Measurements from ENCODE around the gene SIX3. TPM values are rescaled to one million over a fixed set of nuclear protein-coding genes. Genes with fewer than 3 reads are reported as not detected.

The SIX3 gene
- total RNA-seq, 1 donor from 2014 or later: not detected

DNA sequence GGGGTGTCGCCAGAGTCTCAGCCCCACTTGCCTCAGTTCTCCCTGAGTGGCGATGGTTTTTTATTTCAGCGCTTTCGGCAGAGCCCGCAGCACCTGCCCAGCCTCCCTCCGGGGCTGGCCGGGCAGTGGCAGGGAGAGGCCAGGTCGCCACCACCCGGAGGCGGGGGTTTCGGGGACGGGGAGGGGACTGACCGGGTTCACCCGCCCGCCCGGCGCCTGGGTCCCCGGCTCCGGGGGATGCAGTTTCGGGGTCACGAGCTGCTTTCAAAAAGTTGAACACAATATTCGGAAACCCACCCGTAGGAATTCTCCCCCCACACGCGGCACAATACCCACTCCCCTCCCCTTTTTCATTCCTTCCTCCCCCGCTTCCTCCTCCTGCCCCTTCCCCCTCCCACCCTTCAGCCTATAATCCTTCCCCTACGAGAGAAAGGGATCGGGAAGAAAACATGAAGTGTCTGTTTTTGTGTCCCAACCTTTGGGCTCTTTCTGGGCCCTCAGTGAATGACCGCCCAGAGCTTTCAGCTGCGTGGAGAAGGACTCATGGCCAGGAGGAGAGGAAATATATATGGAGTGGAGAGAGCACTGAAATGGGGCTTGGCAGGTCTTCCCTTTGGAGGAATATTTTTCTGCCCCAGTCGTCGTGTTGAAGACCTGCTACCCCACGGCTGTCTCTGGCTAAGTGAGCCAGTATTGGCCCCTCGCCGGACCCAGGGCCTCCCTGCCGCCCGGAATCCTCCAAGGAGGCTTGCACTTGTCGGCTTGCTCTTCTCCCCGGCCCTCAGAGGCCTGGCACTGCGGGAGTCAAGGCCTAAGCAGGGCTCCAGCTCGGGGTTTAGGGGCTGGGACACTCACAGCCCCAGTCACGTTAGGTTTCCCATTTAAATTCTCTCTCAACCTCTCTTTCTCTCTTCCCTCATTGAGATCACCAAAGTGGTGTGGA, 2.1 kb upstream of the SIX3 start:
- intact Hi-C loops (cut with DNase I): no loop called here
- H3K4me1 ChIP-seq: peaks cover 0 to 23% of the 10 kb centered on the region in 2 donors
- peak overlapping the region; percentile 45 to 58 for H3K4me3 ChIP-seq
- H3K27ac ChIP-seq: no peak overlapping the region
- no peak for DNase-seq (ENCODE audit: low spot score in 2 of 2)
- H3K9me3 ChIP-seq: no peaks in the 10 kb centered on the region
- no peak for TF ChIP-seq CTCF (IDR thresholded peaks at IDR 0.05)
- H3K36me3 ChIP-seq: no peaks in the 10 kb centered on the region
- peaks cover 30% of the 10 kb centered on the region for H3K27me3 ChIP-seq

DNA sequence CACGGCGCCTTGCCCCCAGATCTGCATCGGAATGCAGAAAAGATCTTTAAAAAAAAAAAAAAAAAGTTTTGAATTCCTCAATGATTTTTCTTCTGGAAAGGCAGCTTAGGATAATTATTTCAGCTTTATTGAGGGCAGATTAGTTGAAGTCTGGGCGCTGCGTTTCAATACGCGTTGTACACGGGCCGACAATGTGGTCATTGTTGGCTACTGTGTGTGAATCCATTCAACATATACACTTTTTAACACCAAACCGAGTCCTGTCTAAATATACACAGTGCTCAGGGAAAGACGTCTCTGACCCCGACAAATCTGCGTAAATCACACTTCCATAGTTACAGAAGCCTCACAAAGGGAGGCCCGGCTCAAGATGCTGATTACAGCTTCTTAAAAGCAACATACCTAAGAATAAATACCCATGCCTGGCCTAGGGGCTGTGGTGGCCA, 1.4 kb upstream of the SIX3 start:
- Histone ChIP-seq H3K27me3 (peaks cover 28% of the 10 kb centered on the region), H3K27ac (no peak overlapping the region), H3K36me3 (no peaks in the 10 kb centered on the region), H3K4me3 (no peak overlapping the region), H3K4me1 (peaks cover 0 to 22% of the 10 kb centered on the region in 2 donors), H3K9me3 (no peaks in the 10 kb centered on the region)
- intact Hi-C loops (cut with DNase I): no loop called here
- no peak for DNase-seq (ENCODE audit: low spot score in 2 of 2)
- TF ChIP-seq CTCF (IDR thresholded peaks at IDR 0.05): no peak

GRCh38 chr2:44940732-44941464, 604 bp upstream of the SIX3 start:
- peak overlapping the region in 1 of 2 donors; percentile 55 for H3K4me3 ChIP-seq
- TF ChIP-seq CTCF (IDR thresholded peaks at IDR 0.05): no peak
- DNase-seq (ENCODE audit: low spot score in 2 of 2): no peak
- H3K9me3 ChIP-seq: no peaks in the 10 kb centered on the region
- peaks cover 26% of the 10 kb centered on the region for H3K27me3 ChIP-seq
- intact Hi-C loops (cut with DNase I): no loop called here
- no peaks in the 10 kb centered on the region for H3K36me3 ChIP-seq
- peaks cover 0 to 17% of the 10 kb centered on the region in 2 donors for H3K4me1 ChIP-seq
- H3K27ac ChIP-seq: no peak overlapping the region

- intact Hi-C loops (cut with DNase I): no loop called here
- DNase-seq (ENCODE audit: low spot score in 2 of 2): no peak
Observed at GRCh38 chr2:44942304-44943030, 965 bp downstream of the SIX3 start.

More at GRCh38 chr2:44942304-44943030, 965 bp downstream of the SIX3 start:
- no peak for TF ChIP-seq CTCF (IDR thresholded peaks at IDR 0.05)
- peaks cover 20% of the 10 kb centered on the region for H3K27me3 ChIP-seq
- H3K27ac ChIP-seq: no peak overlapping the region
- H3K4me1 ChIP-seq: peaks cover 0 to 17% of the 10 kb centered on the region in 2 donors
- H3K36me3 ChIP-seq: no peaks in the 10 kb centered on the region
- peak overlapping the region; percentile 45 to 55 for H3K4me3 ChIP-seq
- no peaks in the 10 kb centered on the region for H3K9me3 ChIP-seq
